Hepatocyte (in vitro differentiated cells): ENCODE results near the gene CLDN2. TPM values are rescaled to one million over a fixed set of nuclear protein-coding genes. Genes with fewer than 3 reads are reported as not detected.
A peak's percentile ranks its signal among the peaks of the same experiment; 100 is the strongest.

Experiments used
- DNase-seq: peaks from one replicate; pipeline ENCODE4 v3.0.0-alpha.2; 2016; ENCODE audit warnings: low spot score
- H2AFZ ChIP-seq: fragments of 200-600 bp; sonication (generic); 2 replicates; pipeline ENCODE4 v1.6.0; 2016; ENCODE audit warnings: antibody characterized with exemption, mild to moderate bottlenecking
- H3K27ac ChIP-seq: fragments of 200-600 bp; sonication (generic); 2 replicates; pipeline ENCODE4 v1.5.1; 2016; ENCODE audit warnings: mild to moderate bottlenecking
- H3K27me3 ChIP-seq: fragments of 200-600 bp; sonication (generic); 2 replicates; pipeline ENCODE4 v1.6.1; 2016
- H3K36me3 ChIP-seq: fragments of 200-600 bp; sonication (generic); replicated peaks from 2 replicates; pipeline ENCODE4 v1.5.1; 2016; ENCODE audit warnings: low read depth; ENCODE audit not compliant: insufficient read depth
- H3K4me1 ChIP-seq: fragments of 200-600 bp; sonication (generic); 2 replicates; pipeline ENCODE4 v1.5.1; 2016; ENCODE audit warnings: mild to moderate bottlenecking, moderate library complexity; ENCODE audit not compliant: insufficient read depth
- H3K4me2 ChIP-seq: fragments of 200-600 bp; sonication (generic); 2 replicates; pipeline ENCODE4 v1.6.0; 2016
- H3K4me3 ChIP-seq: fragments of 200-600 bp; sonication (generic); 2 replicates; pipeline ENCODE4 v1.5.1; 2016; ENCODE audit warnings: mild to moderate bottlenecking
- H3K79me2 ChIP-seq: fragments of 200-600 bp; sonication (generic); 2 replicates; pipeline ENCODE4 v1.6.0; 2017; ENCODE audit warnings: mild to moderate bottlenecking
- H3K9me2 ChIP-seq: fragments of 200-600 bp; sonication (generic); replicated peaks from 2 replicates; pipeline ENCODE4 v1.6.0; 2017; ENCODE audit warnings: mild to moderate bottlenecking; ENCODE audit not compliant: insufficient read depth
- H3K9me3 ChIP-seq: fragments of 200-600 bp; sonication (generic); 2 replicates; pipeline ENCODE4 v1.5.1; 2016; ENCODE audit warnings: low read depth, mild to moderate bottlenecking
- H4K20me1 ChIP-seq: fragments of 200-600 bp; sonication (generic); 2 replicates; pipeline ENCODE4 v1.6.0; 2016; ENCODE audit warnings: mild to moderate bottlenecking; ENCODE audit not compliant: insufficient read depth, poor library complexity, severe bottlenecking
- CTCF ChIP-seq: fragments of 200-600 bp; sonication (generic); IDR thresholded peaks from 2 replicates; pipeline ENCODE4 v1.5.1; 2016; ENCODE audit warnings: antibody characterized with exemption, mild to moderate bottlenecking; ENCODE audit not compliant: poor library complexity
- EZH2 ChIP-seq: fragments of 200-600 bp; sonication (generic); IDR thresholded peaks from 2 replicates; pipeline ENCODE4 v1.6.1; 2016; ENCODE audit warnings: antibody characterized with exemption, mild to moderate bottlenecking, borderline replicate concordance
- EZH2phosphoT487 ChIP-seq: fragments of 200-600 bp; sonication (generic); IDR thresholded peaks from one replicate; pipeline ENCODE4 v1.6.1; 2018; ENCODE audit warnings: antibody characterized with exemption, mild to moderate bottlenecking, low read depth, moderate library complexity; ENCODE audit not compliant: unreplicated experiment, severe bottlenecking
- whole genome bisulfite sequencing: methylation state at CpG from one replicate; pipeline ENCODE4 v1.1.6; 2016; ENCODE audit warnings: low lambda C conversion rate; ENCODE audit errors: missing lambda C conversion rate; 5-methylcytosine and 5-hydroxymethylcytosine counted together
- polyA plus RNA-seq: library from polyadenylated mRNA; unstranded; fragments of >200 nt; fragmentation: Nextera tagmentation; extraction: Ambion mirVana; gene quantifications from 2 replicates; pipeline ENCODE4 v1.2.1, GENCODE V29; 2016
- total RNA-seq: library from RNA; depleted of rRNA; stranded (reverse); fragments of >200 nt; gene quantifications from 2 replicates; pipeline ENCODE4 v1.2.3, GENCODE V29; 2014

CLDN2 gene
- total and polyA plus RNA-seq, 2 experiments from 2014 or later, result 4.9 to 5.2 TPM

GRCh38 chrX:106952089-106952488 is 31.9 kb downstream of the CLDN2 start:
- 63% methylated on average over 3 of the region's 3 CpGs for WGBS
- DNase-seq, result no peak
- no peaks in the 10 kb centered on the region for H3K79me2 ChIP-seq
- no peaks in the 10 kb centered on the region for H3K27me3 ChIP-seq
- H3K36me3 ChIP-seq, result no peaks in the 10 kb centered on the region
- no peak overlapping the region for H2AFZ ChIP-seq
- no peaks in the 10 kb centered on the region for H3K4me1 ChIP-seq
- no peaks in the 10 kb centered on the region for H4K20me1 ChIP-seq
- no peak overlapping the region for H3K4me2 ChIP-seq
- TF ChIP-seq CTCF (no peak), EZH2phosphoT487 (no peak), EZH2 (no peak)
- no peak overlapping the region for H3K4me3 ChIP-seq
- no peak overlapping the region for H3K27ac ChIP-seq
- H3K9me2 ChIP-seq, result no peaks in the 10 kb centered on the region
- H3K9me3 ChIP-seq, result no peaks in the 10 kb centered on the region

DNA sequence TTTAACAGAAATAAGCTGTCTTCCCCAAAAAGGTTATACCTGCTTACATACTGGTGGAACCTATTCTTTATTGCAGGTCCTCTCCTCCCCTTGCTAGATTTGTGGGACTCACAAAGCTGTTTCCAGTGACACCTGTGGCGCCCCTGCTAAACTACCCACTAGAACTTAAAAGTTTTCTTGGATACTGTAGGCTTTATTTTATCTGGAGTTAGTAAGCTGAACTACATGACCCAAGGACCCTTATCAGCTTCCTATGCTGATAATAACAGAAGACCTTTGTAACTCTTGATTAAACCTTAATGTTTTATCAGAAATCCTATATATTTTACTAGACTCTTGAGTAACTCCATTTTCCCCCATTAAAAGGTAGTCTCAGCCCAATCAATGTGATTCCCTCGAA is 32.3 kb downstream of the CLDN2 start:
- Histone ChIP-seq H4K20me1 (no peaks in the 10 kb centered on the region), H3K79me2 (no peaks in the 10 kb centered on the region), H2AFZ (no peak overlapping the region), H3K9me2 (no peaks in the 10 kb centered on the region), H3K4me3 (no peak overlapping the region), H3K4me2 (no peak overlapping the region), H3K27ac (no peak overlapping the region), H3K27me3 (no peaks in the 10 kb centered on the region), H3K9me3 (no peaks in the 10 kb centered on the region), H3K36me3 (no peaks in the 10 kb centered on the region), H3K4me1 (no peaks in the 10 kb centered on the region)
- DNase-seq, result no peak
- TF ChIP-seq EZH2 (no peak), EZH2phosphoT487 (no peak), CTCF (no peak)
- 62% methylated on average over 2 of the region's 2 CpGs for WGBS

DNA sequence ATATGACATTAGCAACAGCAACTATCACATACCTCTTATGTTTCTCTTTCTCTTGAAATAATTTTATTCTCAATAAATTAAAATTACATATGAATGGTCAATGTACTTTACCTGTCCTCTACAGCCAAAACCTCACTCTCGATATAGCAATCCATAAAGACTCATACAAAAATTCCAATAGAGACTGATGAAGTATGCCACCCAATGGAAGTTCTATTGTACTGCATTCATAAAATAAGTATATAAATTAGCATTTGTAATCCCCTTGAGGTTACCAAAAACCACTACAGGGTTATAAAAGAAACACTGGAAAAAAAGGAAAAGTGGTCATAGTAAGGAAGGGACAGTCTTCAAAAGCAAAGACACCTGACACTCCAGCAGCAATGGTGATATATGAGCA is 32.8 kb downstream of the CLDN2 start:
- WGBS, result 66% methylated on average over 1 of the region's 1 CpG

More for the DNA sequence above, 32.8 kb downstream of the CLDN2 start:
- no peaks in the 10 kb centered on the region for H4K20me1 ChIP-seq
- H3K9me3 ChIP-seq, result no peaks in the 10 kb centered on the region
- H3K36me3 ChIP-seq, result no peaks in the 10 kb centered on the region
- TF ChIP-seq CTCF, result peak; percentile 48
- TF ChIP-seq EZH2, result no peak
- no peaks in the 10 kb centered on the region for H3K4me1 ChIP-seq
- H3K9me2 ChIP-seq, result no peaks in the 10 kb centered on the region
- H3K4me3 ChIP-seq, result no peak overlapping the region
- DNase-seq, result no peak
- H3K79me2 ChIP-seq, result no peaks in the 10 kb centered on the region
- no peaks in the 10 kb centered on the region for H3K27me3 ChIP-seq
- no peak overlapping the region for H3K27ac ChIP-seq
- no peak overlapping the region for H3K4me2 ChIP-seq
- H2AFZ ChIP-seq, result no peak overlapping the region
